Measurements from ENCODE around the gene POLN.
"Not testable (repeated sequence)": the region's sequence is repeated elsewhere in the genome, so short reads cannot be mapped to it uniquely, and the experiment has no call there.

The POLN gene

DNA sequence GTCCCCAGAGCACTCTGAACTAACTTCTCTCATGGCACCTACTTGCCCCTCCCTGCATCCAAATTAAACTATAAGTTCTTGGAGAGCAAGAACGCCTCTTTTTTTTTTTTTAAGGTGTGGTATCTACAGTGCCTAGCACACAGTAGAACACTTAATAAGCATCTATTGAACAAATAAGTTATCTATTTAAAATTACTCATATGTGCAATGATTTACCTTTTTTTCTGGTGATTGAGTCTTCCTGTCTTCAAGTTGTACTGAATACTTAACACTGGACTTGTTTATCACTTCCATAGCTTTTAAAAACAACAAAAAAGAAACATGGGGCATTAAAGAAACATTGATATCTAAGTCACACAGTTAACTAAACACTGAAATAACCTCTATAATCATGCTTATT is 29.1 kb downstream of the POLN start:
- no peak for DNase-seq

DNA sequence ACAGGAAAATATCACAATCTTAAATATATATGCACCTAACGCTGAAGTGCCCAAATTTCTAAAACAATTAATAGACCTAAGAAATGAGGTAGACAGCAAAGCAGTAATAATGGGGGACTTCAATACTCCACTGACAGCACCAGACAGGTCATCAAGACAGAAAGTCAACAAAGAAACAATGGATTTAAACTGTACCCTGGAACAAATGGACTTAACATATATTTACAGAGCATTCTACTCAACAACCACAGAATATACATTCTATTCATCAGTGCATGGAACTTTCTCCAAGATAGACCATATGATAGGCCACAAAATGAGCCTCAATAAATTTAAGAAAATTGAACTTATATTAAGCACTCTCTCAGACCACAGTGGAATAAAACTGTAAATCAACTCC is 39.1 kb downstream of the POLN start:
- not testable (repeated sequence) for DNase-seq

GRCh38 chr4:2194496-2194895 is 47.4 kb downstream of the POLN start:
- no peak for DNase-seq

DNA sequence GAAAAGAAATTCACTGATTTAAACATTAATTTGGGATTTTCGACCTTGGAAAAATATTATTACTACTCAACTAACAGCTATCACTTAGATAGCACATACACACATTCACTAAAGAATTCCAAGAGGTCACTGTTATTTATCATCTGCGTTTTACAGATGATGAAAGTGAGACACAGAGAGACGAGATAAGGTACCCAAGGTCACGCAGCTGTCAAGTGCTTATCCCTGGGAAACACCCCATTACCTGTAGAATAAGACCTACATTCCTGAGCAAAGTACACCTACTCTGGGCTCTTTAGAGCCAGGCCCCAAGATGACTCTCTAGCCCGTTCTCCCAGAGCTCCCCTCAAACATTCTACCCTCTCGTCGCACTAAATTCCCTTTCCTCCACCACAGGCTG is 48.6 kb downstream of the POLN start:
- no peak for DNase-seq

DNA sequence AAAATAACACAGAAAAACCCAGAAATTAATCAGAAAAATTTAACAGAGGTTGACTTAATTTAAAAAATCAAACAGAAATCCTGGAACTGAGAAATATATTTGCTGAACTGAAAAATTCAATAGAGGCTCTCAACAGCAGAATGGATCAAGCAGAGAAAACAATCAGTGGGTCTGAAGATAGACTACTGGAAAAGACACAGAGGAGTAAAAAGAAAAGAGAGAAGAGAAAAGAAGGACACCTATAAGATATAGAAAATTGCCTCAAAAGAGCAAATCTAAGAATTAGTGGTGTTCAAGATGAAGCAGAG is 55.1 kb downstream of the POLN start:
- DNase-seq: no peak

DNA sequence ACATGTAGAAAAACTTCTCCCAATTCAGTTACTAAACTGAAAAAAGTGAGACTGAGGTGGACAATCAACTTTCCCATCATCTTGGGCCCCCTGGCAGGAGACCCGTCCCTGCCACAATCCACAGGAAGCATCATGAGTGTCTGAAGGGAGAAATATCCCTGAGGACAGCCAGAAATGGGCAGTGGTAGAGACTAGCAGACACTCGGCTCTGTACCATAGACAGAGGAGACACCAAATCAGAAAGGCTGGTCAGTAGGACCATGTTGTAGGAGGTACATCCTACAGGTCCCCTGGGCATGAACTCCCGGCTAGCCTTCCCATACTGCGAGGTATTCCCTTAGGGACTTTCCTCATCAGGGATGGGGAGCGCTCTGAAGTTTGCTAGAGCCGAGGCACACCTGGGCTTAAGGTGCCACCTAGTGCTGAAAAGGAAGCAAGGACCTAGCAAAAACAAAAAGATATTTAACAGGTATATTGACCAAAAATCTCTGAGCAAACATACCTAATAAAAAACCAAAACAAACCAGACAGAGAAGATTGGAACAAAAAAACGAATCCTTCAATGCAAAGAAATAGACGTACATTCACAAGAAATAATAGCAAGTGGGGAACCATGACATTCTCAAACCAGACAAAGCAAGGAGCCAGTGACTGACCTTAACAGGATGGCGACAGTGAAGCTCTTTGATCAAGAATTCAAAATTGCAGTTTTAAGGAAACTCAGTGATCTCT is 55.6 kb downstream of the POLN start:
- no peak for DNase-seq

DNA sequence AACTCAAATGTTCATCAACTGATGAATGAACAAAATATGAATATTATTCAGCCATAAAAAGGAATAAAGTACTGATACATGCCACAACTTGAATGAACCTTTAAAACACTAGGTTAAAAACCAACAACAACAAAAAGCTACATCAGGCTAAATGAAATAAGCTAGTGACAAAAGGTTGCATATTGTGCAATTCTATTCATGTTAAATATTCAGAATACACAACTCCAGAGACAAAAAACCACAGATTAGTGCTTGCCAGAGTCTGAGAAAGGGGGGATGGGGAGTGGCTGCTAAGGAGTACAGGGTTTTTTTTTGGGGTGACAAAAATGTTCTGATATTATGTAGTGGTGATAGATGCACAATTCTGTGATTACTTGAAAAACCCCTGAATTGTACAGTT is 58.5 kb downstream of the POLN start:
- DNase-seq: no peak

- DNase-seq: no peak
These were observed 58.9 kb downstream of the POLN start for GRCh38 chr4:2182994-2183393.

DNA sequence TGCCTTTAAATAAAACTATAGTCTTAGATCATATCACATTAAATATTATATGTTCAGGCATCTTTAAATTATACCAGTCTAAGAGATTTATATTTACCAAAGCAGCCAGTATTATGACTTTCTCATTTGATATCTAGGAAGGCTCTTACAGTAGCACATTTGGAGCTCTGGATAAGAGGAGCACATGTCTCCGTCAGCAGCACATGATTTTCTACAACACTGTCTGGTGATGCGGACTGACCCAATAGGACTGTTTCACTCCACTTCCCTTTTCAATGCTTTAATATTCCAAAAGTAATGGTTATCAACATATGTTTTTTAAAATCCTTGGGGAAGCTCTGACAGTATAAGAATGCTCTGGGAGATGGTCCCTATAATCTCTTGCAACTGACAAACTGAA is 61.5 kb downstream of the POLN start:
- no peak for DNase-seq

DNA sequence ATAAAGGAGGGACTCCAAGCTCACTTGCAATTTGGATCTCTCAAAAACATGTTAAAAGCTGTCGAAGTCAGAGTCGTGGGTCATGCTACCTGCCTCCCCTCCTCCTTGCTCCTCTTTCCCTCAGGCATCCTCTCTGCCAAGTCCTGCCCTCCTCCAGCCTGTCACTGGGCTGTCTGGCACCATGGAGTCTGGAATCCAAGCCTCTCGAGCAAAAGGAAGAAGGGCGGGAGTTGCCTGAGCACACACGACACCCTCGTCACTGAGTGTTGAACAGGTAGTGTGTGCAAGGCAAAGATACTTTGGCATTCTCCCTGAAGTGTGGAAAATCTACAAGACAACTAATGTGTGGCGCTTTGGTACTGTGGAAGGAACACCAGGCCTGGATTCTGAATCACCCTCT is 62.2 kb downstream of the POLN start:
- DNase-seq: no peak

DNA sequence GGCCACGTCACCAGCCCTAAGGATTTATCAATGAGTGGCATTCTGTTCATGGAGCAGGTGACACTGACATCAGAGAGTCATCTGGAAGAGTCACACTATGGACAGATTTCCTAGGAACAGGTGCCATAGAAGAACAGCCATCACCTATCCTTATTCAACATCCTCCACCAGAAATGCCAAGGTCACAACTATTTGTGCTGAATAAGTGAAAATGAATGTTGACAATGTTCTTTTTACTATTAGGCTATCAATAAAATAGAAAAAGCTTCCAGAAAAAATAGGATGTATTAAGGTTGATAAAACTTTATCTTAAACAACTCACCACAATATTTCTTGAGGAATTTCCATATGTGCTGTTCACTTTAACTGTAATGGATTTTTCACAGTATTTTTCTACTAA is 62.9 kb downstream of the POLN start:
- no peak for DNase-seq

- no peak for DNase-seq
These were observed 64.4 kb downstream of the POLN start for GRCh38 chr4:2177443-2178093.

DNA sequence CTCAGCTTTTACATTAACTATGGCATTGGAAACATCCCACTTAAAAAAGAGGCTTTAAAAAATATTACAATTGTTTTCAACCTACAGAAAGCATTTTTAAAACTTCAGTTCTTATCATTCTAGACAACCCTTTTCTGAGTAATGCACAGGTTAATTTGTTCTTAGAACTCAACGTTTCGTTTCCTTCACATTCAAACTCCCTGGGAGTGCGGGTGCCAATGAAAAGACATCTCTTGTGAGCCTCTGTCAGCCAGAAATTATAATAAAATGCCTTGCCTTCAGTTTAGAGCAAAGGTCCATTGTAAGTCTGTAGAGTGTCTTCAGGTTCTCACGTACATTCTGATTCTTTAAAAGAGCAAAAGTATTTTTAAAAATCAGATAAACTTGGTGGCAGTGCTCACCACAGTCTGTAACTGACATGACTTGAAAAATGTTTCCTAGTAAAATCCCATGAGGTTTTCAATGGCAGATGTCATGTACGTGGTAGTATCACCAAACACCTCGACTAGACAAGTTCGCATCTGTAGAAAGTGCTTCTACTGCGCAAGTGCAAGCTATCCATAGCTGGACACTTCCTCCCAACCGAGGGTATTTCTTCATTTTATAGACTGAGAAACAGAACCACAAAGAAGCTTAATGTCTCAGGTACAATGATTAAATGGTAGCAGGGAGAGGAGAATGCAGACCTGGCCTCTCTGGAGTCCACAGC is 65.8 kb downstream of the POLN start:
- no peak for DNase-seq

DNA sequence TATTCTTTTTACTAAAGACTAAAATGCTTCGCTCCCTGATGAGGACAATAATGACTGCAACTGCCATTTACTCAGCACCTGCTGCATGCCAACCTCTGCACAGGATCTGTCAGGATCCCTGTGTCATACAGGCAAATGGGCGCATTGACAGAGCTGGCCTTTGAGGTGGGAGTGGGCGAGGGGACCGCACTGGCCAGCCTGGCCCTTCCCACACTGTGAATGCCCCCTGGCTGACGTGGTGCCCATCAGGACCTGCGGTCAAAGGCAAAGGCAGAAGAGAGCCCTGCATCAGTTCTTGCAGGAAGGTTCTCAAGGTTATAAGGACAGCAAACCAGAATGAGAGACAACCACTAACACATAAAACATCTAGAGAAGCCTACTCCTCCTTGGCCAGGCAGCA is 67.9 kb downstream of the POLN start:
- no peak for DNase-seq

- DNase-seq: no peak
These were observed 69.2 kb downstream of the POLN start for GRCh38 chr4:2172627-2173231.

- peak; percentile 10 for DNase-seq
These were observed 69.8 kb downstream of the POLN start for GRCh38 chr4:2172161-2172560.

DNA sequence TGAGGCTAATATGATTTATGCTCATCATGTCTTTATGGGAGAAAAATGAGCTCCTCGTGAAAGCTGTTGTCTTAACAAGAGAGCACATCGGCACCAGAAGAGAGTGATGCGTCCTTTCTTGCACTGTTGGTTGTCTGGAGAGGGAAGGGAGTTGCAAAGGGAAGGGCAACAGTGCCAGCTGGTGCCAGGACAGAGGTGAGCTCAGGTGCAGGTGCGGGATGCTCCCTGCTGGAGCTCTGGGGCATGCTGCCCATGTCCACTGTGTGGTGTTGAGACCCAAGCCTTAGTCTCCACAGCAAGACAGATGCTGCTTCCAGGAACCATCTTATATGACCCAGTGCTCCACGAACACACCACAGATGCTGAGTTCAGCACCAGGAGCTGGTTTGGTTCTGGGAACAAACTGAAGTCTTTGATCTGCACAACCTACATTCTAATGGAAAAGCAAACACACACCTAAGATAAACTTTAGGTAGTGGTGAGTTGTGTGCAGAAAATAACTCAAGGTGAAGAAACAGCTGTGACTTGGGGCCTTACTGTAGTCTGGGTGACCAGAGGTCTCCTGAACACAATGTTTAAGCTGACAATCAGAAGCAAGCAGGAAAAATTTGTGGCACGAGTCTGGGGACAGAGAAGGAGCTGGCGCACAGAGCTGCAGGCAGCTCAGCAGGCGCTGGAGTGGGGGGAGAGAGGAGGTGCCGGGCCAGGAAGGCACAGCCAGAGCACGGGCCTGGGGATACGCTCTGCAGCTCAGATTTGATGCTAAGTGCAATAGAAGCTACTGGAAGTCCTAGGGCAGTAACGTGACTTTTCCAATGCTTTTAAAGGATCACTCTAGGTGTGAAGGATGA is 73.2 kb downstream of the POLN start:
- DNase-seq: no peak

DNA sequence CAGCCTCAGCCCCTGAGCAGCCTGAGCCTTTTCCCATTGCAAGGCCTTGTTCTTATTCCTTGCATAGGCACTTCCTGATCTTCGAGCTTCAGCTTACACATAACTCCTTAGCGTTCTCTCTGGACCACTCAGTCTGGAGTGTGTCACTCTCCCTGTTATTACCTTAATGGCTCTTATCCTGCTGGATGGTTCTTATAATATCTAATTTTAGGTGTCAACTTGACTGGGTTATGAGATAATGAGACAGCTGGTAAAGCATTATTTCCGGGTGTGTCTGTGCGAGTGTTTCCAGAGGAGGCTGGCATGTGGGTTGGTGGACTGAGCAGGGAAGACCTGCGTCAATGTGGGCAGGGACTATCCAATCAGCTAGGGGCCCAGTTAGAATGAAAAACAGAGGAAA is 75.7 kb downstream of the POLN start:
- DNase-seq: no peak

DNA sequence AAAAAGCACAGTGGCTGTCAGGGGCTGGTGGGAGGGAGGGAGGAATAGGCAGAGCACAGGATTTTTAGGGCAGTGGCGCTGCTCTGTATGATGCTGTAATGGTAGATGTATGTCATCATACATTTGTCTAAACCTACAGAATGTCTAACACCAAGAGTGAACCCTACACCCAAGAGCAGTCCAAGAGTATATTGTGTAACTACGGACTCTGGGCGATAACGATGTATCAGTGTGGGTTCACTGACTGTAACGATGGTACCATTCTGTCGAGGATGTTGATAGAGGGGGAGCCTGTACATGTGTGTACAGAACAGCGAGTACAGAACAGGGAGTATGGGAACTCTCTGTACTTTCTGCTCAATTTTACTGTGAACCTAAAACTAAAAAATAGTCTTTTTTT is 76.5 kb downstream of the POLN start:
- no peak for DNase-seq

DNA sequence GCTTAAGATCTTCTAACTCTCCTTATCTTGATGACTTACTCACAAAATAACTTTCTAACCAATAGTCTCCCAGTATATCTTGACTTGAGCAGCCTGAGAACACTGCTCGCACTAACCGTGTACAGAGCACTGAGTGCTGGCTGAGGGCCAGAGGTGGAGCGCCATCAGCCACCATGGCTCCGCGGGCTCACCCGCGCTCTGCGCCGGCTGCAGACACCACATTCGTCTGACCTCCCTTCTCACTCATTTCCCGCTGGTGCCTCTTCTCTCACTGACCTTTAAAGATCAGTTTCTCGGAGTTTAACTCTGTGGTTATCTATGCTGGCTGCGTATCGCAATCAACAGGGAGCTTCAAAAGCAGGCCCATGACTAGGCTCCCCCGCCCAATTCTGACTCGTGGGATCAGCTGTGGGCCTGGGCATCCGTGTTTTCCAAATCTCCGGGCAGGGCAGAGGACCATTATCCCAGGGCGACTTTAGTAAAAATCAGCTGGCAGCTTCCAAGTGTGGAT is 78.6 kb downstream of the POLN start:
- DNase-seq: no peak

DNA sequence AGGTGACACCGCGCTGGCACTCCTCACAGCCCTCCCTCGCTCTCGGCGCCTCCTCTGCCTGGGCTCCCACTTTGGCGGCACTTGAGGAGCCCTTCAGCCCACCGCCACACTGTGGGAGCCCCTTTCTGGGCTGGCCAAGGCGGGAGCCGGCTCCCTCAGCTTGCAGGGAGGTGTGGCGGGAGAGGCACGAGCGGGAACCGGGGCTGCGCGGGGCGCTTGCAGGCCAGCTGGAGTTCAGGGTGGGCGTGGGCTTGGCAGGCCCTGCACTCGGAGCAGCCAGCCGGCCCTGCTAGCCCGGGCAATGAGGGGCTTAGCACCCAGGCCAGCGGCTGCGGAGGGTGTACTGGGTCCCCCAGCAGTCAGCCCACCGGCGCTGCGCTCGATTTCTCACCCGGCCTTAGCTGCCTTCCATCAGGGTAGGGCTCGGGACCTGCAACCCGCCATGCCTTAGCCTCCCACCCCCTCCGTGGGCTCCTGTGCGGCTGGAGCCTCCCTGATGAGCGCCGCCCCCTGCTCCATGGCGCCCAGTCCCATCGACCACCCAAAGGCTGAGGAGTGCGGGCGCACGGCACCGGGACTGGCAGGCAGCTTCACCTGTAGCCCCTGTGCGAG is 80.7 kb downstream of the POLN start:
- DNase-seq: not testable (repeated sequence)

DNA sequence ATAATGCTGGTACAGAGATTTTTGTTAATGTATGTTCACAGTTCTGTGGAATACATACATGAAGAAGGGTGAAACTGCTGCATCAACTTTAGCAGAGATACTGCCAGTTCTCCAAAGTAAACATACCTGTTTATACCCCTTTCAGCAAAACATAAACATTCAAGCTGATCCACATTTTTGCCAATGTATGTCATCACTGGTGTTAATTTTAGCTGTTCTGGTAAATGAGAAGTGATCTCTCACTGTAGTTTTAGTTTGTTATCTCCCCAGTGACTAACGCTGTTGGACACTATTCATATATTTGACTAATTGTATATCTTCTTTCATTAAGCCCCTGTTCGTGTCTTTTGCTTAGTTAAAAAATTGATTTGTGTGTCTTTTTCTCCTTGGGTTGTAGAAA is 82.0 kb downstream of the POLN start:
- no peak for DNase-seq
